BJ (cell line): ENCODE results near the gene STX2. TPM values are rescaled to one million over a fixed set of nuclear protein-coding genes. Genes with fewer than 3 reads are reported as not detected.
A peak's percentile ranks its signal among the peaks of the same experiment; 100 is the strongest.

Experiments
- CTCF ChIA-PET: fragments of 350-600 bp; formaldehyde crosslinking; extraction: SDS; loops from one replicate; lab custom pipeline; 2021; ENCODE audit warnings: antibody characterized with exemption, inconsistent platforms; lab: Yijun Ruan, JAX
- POLR2A ChIA-PET: fragments of 300-600 bp; sonication (Branson Sonifier 250); formaldehyde crosslinking; extraction: SDS; loops from one replicate; lab custom pipeline; 2021; ENCODE audit warnings: antibody characterized with exemption; lab: Charles Lee
- DNase-seq: peaks from one replicate; pipeline ENCODE4 v3.0.0-alpha.2; 2011; ENCODE audit warnings: low read depth
- H3K27me3 ChIP-seq: 2 replicates; pipeline ENCODE4 v1.6.0; 2011; ENCODE audit warnings: low read length; ENCODE audit not compliant: control insufficient read depth, insufficient read depth
- H3K36me3 ChIP-seq: 2 replicates; pipeline ENCODE4 v1.5.1; 2011; ENCODE audit warnings: low read length; ENCODE audit not compliant: control insufficient read depth, insufficient read depth
- H3K4me3 ChIP-seq: 2 replicates; pipeline ENCODE4 v1.5.1; 2011; ENCODE audit warnings: low read depth, mild to moderate bottlenecking, control low read depth, low read length
- CTCF ChIP-seq: IDR thresholded peaks from 2 replicates; pipeline ENCODE4 v1.5.1; 2011; ENCODE audit warnings: low read depth, mild to moderate bottlenecking, control low read depth, inconsistent platforms, low read length, moderate library complexity; ENCODE audit not compliant: insufficient read depth
- polyA plus RNA-seq: library from polyadenylated mRNA; depleted of rRNA; stranded (reverse); fragments of >200 nt; gene quantifications from 2 replicates; pipeline ENCODE4 v1.2.3, GENCODE V29; 2011

Gene STX2
- polyA plus RNA-seq, 1 experiment = 26.0 TPM

GRCh38 chr12:130835011-130835410, 4.0 kb downstream of the STX2 start:
- CTCF ChIA-PET = interaction anchor here (0.7 to 2.1 kb wide), 2 partner anchors 15 to 77 kb away, joined by 3 to 4 read pairs; no protein-coding TSS in a partner anchor
- H3K4me3 ChIP-seq = no peak overlapping the region
- no peak for DNase-seq
- POLR2A ChIA-PET = no interaction called here
- peaks cover 2% of the 10 kb centered on the region; the same call in 1 of the 2 replicates for H3K36me3 ChIP-seq
- no peak for TF ChIP-seq CTCF
- H3K27me3 ChIP-seq = no peaks in the 10 kb centered on the region

- no peak overlapping the region for H3K4me3 ChIP-seq
- H3K27me3 ChIP-seq = no peaks in the 10 kb centered on the region
- DNase-seq = peak; percentile 31
- peaks cover 2% of the 10 kb centered on the region; the same call in 1 of the 2 replicates for H3K36me3 ChIP-seq
- no peak for TF ChIP-seq CTCF
- ChIA-PET POLR2A (no interaction called here), CTCF (interaction anchor here (0.6 to 2.1 kb wide), 5 partner anchors 9 to 38 kb away, joined by 3 to 6 read pairs (median 3); no protein-coding TSS in a partner anchor)
Observed at GRCh38 chr12:130832561-130833209, 6.4 kb downstream of the STX2 start.

- no peaks in the 10 kb centered on the region for H3K27me3 ChIP-seq
- ChIA-PET CTCF (interaction anchor here (1.0 to 1.5 kb wide), 2 partner anchors 12 to 39 kb away, joined by 3 to 6 read pairs; no protein-coding TSS in a partner anchor), POLR2A (no interaction called here)
- DNase-seq = no peak
- H3K4me3 ChIP-seq = no peak overlapping the region
- peaks cover 2% of the 10 kb centered on the region; the same call in 1 of the 2 replicates for H3K36me3 ChIP-seq
- TF ChIP-seq CTCF = no peak
Observed at GRCh38 chr12:130831876-130832405, 7.1 kb downstream of the STX2 start.

GRCh38 chr12:130831246-130831645, 7.8 kb downstream of the STX2 start:
- Histone ChIP-seq H3K27me3 (no peaks in the 10 kb centered on the region), H3K36me3 (peaks cover 2% of the 10 kb centered on the region; the same call in 1 of the 2 replicates), H3K4me3 (no peak overlapping the region)
- POLR2A ChIA-PET = no interaction called here
- no peak for TF ChIP-seq CTCF
- CTCF ChIA-PET = no interaction called here
- no peak for DNase-seq

- H3K27me3 ChIP-seq = no peaks in the 10 kb centered on the region
- no peak for DNase-seq
- H3K4me3 ChIP-seq = no peak overlapping the region
- TF ChIP-seq CTCF = no peak
- ChIA-PET CTCF (interaction anchor here (0.8 kb wide), 1 partner anchor 16 kb away, joined by 3 read pairs; no protein-coding TSS in a partner anchor), POLR2A (no interaction called here)
- H3K36me3 ChIP-seq = peaks cover 2% of the 10 kb centered on the region; the same call in 1 of the 2 replicates
Observed at GRCh38 chr12:130830246-130830551, 8.9 kb downstream of the STX2 start.
